Measurements from ENCODE around the gene CENPQ. TPM values are rescaled to one million over a fixed set of nuclear protein-coding genes. Genes with fewer than 3 reads are reported as not detected.
"Not testable (repeated sequence)": the region's sequence is repeated elsewhere in the genome, so short reads cannot be mapped to it uniquely, and the experiment has no call there.

Gene CENPQ, protein sequence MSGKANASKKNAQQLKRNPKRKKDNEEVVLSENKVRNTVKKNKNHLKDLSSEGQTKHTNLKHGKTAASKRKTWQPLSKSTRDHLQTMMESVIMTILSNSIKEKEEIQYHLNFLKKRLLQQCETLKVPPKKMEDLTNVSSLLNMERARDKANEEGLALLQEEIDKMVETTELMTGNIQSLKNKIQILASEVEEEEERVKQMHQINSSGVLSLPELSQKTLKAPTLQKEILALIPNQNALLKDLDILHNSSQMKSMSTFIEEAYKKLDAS
- total RNA-seq = 2.9 and 3.1 TPM in 2 replicates

DNA sequence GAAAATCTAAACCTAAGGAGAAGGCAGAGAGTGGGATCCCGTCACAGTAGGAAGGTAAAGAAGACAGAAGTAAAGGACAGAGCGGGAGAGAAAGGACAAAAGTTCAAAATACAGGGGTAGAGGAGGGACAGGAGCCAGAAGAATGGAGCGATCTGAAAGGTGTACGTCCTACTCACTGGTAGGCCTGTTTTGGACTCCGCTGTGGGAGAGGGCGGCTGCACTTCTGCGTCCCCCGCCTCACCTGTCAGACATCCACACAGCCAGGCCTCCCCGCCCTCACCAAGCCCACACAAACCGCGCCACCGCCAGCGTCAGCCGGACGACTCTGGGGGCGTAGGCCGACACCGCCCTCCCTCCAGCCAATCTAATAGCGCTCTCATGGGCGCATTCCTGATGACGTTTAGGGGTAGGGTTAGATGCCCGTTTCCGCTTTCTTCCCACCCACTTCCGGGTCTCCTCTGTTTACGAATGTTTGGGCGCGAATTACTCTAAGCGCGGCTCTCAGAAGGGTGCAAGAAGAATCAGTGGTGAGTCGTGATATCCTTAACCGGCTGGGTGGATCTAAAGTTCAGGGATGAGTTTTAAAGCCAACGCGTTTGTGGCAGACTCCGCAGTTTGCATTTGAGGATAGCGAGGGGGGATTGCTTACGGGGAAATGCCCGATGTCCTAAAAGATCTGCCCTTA lies at the start of gene CENPQ, which contains the start of gene MMUT:
Gene CENPQ, plus strand, starts transcription at position 444 of the 685 bp plus-strand sequence. CDS start 6,807 bp downstream, outside the sequence.
Gene MMUT, minus strand, starts transcription at position 327 of the 685 bp plus-strand sequence. CDS start 3,787 bp downstream, outside the sequence.
- DNase-seq (ENCODE audit: low read depth in 2 of 2) = peak; percentile 93 to 97

DNA sequence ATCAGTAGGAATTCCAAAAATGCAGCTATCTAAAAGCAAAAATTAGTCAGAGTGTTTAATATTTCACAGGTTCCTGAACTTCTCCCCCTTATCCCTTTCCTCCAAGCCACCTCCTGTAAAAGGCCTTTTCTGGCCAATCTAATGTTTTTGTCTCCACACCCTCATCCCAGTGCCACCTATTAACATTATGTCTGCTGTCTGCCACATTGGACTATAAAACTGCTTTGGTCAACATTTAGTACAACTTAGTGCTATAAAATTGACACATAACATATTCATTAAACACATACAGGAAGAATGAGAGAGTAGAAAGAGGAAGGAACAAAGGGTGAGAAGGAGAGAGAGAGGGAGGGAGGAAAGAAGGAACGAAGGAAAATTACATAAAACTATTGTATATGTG lies 47.8 kb upstream of the CENPQ start:
- no peak for DNase-seq (ENCODE audit: low read depth in 2 of 2)

DNA sequence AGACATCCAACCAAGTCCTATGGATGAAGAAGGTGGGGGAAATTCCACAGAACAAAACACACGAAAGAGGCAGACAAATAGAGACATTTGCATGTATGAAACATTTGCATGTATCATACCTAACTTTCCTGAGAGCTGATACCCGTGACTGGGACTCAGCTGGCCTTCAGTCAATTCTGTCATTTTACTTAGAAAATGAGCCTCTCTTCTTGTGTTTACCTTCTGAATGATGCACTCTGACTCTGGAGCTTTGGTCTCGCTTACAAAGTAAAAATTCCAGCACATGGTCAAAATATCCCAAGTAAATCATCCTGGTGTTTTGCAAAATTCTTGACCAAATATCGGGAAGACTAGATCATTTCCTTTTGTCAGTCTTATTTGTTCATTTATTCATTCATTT lies 47.0 kb upstream of the CENPQ start:
- no peak for DNase-seq (ENCODE audit: low read depth in 2 of 2)

DNA sequence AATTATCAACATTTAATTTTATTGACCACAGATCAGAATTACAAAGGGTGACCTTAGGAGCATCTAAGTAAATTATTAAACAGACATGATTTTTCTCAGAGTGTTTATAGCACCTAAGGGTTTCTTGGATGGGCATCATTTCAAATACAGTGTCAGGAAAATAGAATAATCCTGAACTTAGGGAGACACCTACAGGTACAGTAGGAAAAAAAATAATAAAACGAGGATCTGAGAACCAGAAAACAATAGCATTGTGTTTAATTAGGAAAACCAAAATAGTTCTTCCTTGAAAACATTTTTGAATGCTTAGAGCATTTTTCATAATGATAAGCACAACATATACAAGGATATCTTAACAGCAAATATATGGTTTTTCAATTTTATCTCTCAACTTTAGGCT lies 39.4 kb upstream of the CENPQ start:
- peak in 1 of 2 donors; percentile 20 for DNase-seq (ENCODE audit: low read depth in 2 of 2)

DNA sequence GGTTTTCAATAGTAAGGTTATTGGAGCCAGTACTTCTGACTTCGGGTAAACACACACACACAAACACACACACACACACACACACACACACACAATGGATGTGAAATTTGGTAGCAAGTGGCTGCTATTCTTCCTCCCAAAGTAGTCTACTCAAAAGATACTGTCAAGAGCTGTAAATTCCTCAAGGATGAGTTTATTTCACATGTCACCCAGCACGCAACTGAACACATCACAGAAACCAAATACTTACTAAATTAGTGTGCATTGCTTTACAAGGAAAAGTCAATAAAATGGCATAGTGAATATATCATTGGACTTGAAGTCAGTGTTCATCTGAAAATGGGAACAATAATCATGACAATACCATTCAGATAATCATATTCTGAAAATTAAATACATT lies 33.0 kb upstream of the CENPQ start:
- DNase-seq (ENCODE audit: low read depth in 2 of 2) = no peak

DNA sequence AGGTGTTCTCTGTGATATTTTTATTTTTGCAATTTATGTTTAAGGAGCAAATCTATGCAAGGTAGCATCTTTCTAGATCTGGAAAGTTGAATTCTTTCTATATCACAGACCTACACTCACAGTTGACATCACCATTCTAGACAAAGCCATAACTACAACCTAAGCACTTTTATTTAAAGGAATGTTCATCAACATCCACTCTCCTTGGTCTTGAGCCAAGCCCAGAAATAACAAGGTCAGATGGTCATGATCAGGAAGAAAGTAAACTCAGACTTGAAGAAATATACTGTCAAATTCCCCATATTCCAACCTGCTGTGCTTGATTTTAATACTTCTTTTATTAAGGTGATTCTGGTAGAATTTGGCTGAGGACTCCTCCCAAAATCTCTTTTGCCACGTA lies 32.3 kb upstream of the CENPQ start:
- peak in 1 of 2 donors; percentile 75 for DNase-seq (ENCODE audit: low read depth in 2 of 2)

DNA sequence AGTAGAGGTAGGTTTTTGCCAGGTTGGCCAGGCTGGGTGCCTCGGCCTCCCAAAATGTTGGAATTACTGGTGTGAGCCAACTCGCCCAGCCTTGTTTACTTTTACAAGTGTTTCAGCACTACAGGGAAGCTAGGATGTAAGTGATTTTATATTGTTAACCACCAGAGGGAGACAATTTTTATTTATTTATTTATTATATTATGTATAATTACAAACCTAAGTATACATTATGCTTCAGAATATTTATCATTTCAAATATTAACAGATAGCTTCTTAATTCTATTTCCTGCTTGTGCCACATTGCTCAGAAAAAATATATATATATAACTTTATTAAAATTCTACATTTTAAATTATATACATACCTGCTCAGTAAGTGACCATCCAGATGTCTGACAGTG lies 9.9 kb upstream of the CENPQ start:
- DNase-seq (ENCODE audit: low read depth in 2 of 2) = peak in 1 of 2 donors; percentile 16

DNA sequence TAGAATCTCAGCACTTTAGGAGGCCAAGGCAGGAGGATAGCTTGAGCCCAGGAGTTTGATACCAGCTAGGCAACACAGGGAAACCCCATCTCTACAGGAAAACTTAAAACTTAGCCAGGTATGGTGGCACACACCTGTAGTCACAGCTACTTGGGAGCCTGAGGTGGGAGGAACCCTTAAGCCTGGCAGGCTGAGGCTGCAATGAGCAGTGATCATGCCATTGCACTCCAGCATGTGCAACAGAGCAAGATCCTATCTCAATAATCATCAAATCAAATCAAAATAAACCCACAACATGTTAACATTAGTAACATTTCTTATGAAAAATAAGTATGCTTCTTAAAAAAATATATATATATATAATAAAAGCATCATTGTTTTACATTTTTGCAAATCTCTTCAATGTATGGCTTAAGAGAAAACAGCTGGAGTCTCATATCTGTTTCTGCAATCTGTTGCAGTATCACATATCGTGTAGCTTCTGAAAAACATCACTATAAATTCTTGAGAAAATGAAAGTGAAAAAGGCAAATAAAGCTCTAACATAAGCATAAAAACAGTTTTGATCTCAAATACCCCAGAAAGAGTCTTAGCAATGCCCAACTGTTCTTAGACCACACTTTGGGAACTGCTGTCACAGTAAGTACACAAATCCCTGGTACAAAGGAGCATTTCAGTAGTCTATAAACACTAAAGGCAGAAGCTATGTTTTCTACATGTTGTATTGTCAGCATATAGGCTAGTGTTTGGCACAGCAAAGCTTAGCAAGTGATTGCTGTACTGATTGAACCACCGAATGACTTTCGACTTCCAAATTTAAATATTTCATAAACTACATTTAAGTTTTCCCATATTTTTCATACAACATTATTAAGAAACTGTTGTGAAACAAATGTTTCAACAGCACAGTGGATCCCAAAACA lies 8.1 kb upstream of the CENPQ start:
- no peak for DNase-seq (ENCODE audit: low read depth in 2 of 2)

DNA sequence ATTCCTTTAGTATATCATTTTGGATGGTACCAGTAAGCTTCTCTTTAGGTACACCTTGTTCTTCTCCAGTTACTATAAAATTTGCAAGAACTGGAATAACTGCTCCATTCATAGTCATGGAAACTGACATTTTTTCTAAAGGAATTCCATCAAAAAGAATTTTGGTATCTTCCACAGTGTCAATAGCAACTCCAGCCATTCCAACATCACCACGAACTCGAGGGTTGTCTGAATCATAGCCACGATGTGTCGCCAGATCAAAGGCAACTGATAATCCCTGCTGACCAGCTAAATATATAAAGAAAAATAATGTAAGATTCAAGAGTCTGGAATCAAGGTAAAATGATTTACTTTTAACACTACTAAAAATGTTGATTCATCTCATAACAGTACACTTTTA lies 5.4 kb upstream of the CENPQ start:
- DNase-seq (ENCODE audit: low read depth in 2 of 2) = no peak

DNA sequence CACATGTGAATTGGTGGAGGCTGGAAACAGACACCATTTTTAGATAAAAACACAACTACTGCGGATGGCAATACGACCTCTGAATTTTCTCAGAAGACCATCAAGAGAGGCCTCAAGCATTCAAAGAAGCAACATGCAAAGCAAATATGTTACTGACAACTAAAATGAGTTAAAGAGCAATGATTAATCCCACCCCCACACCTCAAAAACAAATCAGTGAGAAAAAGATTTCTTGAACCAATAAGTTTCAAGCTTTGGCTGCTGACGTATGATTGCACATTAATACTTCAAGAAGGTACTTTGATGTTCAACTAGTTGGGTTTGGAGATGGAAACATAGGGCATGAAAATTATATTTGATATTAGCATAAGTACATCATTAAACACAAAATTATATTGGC lies 1.1 kb upstream of the CENPQ start:
- DNase-seq (ENCODE audit: low read depth in 2 of 2) = peak in 1 of 2 donors; percentile 19

DNA sequence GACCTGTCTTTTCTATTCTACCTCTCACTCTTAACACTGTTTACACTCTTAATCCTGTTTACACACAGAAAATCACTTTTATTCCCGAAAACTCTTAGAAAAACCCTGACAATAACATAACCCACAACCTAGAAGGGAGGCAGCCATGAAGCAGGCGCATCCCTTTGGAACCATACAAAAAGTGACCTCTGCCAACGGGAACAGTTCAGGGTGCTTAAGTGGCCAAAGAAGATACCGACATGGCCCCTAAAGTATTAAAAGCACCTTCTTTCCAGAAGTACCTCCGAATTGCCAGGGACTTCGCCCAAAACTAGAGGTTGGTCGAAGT lies 607 bp upstream of the CENPQ start:
- DNase-seq (ENCODE audit: low read depth in 2 of 2) = peak in 1 of 2 donors; percentile 12

DNA sequence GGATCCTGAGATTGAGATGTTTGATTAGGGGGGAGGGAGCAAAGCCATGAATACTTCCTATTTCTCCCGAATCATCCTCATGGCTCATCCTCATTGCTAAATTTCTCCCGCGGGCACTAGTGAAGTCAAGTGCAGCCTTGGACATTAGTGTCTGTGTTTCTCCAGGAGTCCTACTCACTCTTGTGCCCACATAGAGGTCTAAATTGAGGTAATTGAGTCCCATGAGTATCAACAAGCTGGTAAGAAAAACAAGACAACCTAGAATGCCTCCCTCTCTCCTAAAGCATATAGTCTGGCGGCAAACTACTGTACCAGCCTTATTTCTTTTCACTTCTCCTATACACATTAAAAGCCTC lies 420 bp downstream of the CENPQ start:
- DNase-seq (ENCODE audit: low read depth in 2 of 2) = no peak

DNA sequence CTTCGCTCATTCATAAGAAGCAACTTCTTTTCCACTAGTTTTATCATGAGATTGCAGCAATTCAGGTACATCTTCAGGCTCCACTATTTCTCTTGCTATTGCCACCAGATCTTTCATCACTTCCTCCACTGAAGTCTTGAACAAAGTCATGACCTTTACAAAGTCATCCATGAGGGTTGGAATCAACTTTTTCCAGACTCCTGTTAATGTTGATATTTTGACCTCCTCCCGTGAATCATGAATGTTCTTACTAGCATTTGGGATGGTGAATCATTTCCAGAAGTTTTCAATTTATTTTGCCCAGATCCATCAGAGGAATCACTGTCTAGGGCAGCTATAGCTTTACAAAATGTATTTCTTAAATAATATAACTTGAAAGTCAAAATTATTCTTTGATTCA lies 1.5 kb downstream of the CENPQ start:
- no peak for DNase-seq (ENCODE audit: low read depth in 2 of 2)

DNA sequence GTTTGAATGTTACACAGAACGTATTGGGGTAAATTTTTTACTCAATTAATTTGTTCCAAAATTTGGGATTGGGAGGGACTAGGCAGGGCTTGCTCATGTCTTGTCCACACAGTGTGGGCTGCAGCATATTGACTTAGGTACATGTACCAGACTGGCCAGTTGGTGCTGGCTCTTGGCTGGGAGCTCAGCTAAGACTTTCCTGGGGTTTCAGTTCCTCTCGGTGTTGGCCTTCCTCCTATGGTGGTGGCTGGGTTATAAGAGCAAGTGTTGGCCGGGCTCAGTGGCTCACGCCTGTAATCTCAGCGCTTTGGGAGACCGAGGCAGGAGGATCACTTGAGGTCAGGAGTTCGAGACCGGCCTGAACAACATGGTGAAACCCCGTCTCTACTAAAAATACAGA lies 4.9 kb downstream of the CENPQ start:
- no peak for DNase-seq (ENCODE audit: low read depth in 2 of 2)

DNA sequence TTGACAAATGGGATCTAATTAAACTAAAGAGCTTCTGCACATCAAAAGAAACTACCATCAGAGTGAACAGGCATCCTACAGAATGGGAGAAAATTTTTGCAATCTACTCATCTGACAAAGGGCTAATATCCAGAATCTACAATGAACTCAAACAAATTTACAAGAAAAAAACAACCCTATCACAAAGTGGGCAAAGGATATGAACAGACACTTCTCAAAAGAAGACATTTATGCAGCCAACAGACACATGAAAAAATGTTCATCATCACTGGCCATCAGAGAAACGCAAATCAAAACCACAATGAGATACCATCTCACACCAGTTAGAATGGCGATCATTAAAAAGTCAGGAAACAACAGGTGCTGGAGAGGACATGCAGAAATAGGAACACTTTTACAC lies 13.4 kb downstream of the CENPQ start:
- not testable (repeated sequence) for DNase-seq (ENCODE audit: low read depth in 2 of 2)

DNA sequence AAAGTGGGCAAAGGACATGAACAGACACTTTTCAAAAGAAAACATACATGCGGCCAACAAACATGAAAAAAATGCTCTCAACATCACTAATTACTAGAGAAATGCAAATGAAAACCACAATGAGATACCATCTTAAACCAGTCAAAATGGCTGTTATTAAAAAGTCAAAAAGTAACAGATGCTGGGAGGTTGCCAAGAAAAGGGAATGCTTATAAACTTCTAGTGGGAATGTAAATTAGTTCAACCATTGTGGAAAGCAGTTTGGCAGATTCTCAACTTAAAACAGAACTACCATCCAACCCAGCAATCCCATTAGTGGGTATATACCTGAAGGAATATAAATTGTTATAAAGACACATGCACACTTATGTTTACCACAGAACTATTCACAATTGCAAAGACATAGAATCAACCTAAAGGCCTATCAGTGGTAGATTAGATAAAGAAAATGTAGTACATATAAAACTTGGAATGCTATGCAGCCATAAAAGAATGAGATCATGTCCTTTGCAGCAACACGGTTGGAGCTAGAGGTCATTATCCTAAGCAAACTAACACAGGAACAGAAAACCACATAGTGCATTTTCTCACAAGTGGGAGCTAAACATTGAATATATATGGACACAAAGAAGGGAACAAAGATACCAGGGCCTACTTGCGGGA lies 16.3 kb downstream of the CENPQ start:
- no peak for DNase-seq (ENCODE audit: low read depth in 2 of 2)

DNA sequence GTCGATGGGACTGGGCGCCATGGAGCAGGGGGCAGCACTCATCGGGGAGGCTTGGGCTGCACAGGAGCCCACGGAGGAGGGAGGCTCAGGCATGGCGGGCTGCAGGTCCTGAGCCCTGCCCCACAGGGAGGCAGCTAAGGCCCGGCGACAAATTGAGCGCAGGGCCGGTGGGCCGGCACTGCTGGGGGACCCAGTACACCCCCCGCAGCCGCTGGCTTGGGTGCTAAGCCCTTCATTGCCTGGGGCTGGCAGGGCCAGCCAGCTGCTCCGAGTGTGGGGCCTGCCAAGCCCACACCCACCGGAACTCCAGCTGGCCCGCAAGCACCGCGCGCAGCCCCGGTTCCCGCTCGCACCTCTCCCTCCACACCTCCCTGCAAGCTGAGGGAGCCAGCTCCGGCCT lies 18.7 kb downstream of the CENPQ start:
- DNase-seq (ENCODE audit: low read depth in 2 of 2) = not testable (repeated sequence)

DNA sequence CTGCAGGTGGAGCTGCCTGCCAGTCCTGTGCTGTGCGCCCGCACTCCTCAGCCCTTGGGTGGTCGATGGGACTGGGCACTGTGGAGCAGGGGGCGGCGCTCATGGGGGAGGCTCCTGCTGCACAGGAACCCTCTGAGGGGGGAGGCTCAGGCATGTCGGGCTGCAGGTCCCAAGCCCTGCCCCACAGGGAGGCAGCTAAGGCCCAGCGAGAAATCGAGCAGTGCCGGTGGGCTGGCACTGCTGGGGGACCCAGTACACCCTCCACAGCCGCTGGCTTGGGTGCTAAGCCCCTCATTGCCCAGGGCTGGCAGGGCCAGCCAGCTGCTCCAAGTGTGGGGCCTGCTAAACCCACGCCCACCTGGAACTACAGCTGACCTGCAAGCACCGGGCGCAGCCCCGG lies 20.2 kb downstream of the CENPQ start:
- not testable (repeated sequence) for DNase-seq (ENCODE audit: low read depth in 2 of 2)

DNA sequence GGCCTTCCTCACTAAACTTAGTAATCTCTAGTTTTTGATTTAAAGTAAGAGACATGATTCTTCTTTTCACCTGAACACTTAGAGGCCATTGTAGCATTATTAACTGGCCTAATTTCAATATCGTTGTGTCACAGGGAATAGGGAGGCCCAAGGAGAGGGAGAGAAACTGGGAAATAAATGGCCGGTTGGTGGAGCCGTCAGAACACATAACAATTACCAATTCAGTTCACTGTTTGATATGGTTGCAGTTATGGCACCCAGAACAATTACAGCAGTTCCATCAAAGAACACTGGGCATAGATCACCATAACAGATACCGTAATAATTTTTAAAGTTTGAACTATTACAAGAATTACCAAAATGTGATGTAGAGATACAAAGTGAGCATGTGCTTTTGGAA lies 27.5 kb downstream of the CENPQ start:
- DNase-seq (ENCODE audit: low read depth in 2 of 2) = no peak

DNA sequence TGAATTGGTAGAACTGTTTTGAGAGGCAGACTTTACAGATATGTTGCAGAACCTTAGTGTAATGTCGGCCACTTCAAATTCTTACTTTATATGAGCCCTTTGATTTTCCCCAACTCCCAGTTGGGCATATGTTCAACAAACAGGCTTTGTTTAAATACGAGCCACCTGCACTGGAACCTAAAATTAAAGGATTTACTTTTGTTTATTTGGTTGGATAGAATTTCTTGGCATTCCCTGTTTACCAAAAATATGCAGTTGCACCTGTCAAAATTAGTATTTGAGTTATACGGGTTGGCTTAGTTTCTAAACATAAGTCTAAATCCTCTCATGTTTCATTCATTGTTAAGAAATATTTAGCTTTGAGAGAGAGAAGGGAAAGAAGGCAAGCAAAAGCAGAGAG lies 34.1 kb downstream of the CENPQ start:
- DNase-seq (ENCODE audit: low read depth in 2 of 2) = no peak

DNA sequence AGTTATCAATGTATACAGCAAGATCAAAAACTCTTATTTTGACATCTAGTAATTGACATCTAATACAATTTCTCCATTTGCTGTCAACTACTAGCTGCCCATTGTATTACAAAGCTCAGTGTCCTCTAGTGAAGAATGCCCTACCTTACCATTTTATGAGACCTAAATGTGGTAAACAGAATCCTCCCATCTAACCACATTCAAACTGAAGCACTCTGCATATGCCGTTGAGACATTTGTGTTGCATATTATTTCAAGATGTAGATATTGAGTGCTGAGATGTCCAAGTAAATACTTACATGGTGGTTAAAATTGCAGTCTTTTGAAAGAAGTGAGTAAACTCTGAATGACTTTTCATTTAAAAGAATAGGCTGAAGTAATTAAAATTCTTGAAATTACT lies 36.0 kb downstream of the CENPQ start:
- DNase-seq (ENCODE audit: low read depth in 2 of 2) = no peak

DNA sequence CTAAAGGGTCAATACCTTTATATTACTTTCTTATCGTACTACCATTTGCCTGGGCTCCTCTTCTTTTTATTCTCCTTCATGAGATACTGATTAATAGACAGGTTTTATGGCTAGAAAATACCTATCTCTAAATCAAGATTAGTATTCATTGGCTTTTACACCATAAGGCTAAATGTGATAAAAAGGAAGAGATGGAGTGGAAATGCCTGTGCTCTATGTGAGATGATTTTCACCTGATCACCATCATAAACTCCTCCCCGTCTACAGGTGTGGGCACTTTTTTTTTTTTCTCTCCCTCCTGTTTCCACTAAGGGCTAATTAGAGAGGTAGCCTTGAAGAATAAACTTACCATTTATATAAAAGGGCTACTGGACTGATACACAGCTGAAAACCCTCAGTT lies 36.5 kb downstream of the CENPQ start, which contains the start of gene GLYATL3:
Gene GLYATL3, plus strand, starts transcription at position 301 of the 400 bp plus-strand sequence. CDS start 12,068 bp downstream, outside the sequence.
- no peak for DNase-seq (ENCODE audit: low read depth in 2 of 2)

Data from dermis microvascular lymphatic vessel endothelial cell (primary cell).